Testis (tissue), 3 donors: ENCODE measurements around the gene WEE2. TPM values are rescaled to one million over a fixed set of nuclear protein-coding genes. Genes with fewer than 3 reads are reported as not detected.
A peak's percentile ranks its signal among the peaks of the same experiment; 100 is the strongest.

Source experiments
- DNase-seq: peaks from one replicate; pipeline ENCODE4 v3.0.0-alpha.2; 2019
- H3K27ac ChIP-seq, 2 donors: fragments of 200-600 bp; sonication (generic); one replicate each; pipeline ENCODE4 v1.5.1; 2019
- H3K27me3 ChIP-seq: fragments of 200-600 bp; sonication (generic); one replicate; pipeline ENCODE4 v1.5.1; 2019
- H3K36me3 ChIP-seq: fragments of 200-600 bp; sonication (generic); one replicate; pipeline ENCODE4 v1.5.1; 2017; ENCODE audit warnings: low read depth; ENCODE audit errors: missing control alignments
- H3K4me1 ChIP-seq: fragments of 200-600 bp; sonication (generic); one replicate; pipeline ENCODE4 v1.5.1; 2019
- H3K4me3 ChIP-seq, 2 donors: fragments of 200-600 bp; sonication (generic); one replicate each; pipeline ENCODE4 v1.5.1; 2017 to 2019
- H3K9me3 ChIP-seq: fragments of 200-600 bp; sonication (generic); one replicate; pipeline ENCODE4 v1.5.1; 2017
- POLR2A ChIP-seq: fragments of 450-650 bp; IDR thresholded peaks from one replicate; pipeline ENCODE4 v1.6.1; 2017; ENCODE audit warnings: antibody characterized with exemption, mild to moderate bottlenecking, moderate library complexity
- WGBS, 2 donors: methylation state at CpG; one replicate each; pipeline ENCODE4 v1.1.5; 2018; 5-methylcytosine and 5-hydroxymethylcytosine counted together
- intact Hi-C: fragments of 100-400 bp; cut with DNase I; formaldehyde crosslinking; loops from one replicate; pipeline ENCODE4 v1.15.1; 2023; ENCODE audit warnings: low total_unique reads
- polyA plus RNA-seq: library from polyadenylated mRNA; stranded (reverse); fragments of 350-450 nt; fragmentation: Illumina TruSeq; extraction: RNeasy Lipid Tissue Mini Kit (QIAGEN cat#74804); gene quantifications from one replicate; pipeline ENCODE4 v1.2.3, GENCODE V29; 2014; ENCODE audit warnings: low read depth, low replicate concordance; ENCODE audit not compliant: insufficient read depth
- total RNA-seq, 2 donors: library from RNA; depleted of rRNA; stranded (reverse); fragments of >200 nt; gene quantifications; one replicate each; pipeline ENCODE4 v1.2.3, GENCODE V29; 2016
- TF ChIP-seq, protein P1 (sequence below), 3 experiments: fragments of 450-650 bp in 2 of 3; fragments of 200-600 bp in 1 of 3; sonication (generic) in 1 of 3; IDR thresholded peaks; one replicate each; pipeline ENCODE4 v1.5.1; 2016 to 2019; ENCODE audit warnings: antibody characterized with exemption in 3 of 3, mild to moderate bottlenecking in 2 of 3, moderate library complexity in 1 of 3

Gene WEE2
- total and polyA plus RNA-seq, 3 donors from 2014 or later, result 0.20 to 1.4 TPM; not detected in 1

DNA sequence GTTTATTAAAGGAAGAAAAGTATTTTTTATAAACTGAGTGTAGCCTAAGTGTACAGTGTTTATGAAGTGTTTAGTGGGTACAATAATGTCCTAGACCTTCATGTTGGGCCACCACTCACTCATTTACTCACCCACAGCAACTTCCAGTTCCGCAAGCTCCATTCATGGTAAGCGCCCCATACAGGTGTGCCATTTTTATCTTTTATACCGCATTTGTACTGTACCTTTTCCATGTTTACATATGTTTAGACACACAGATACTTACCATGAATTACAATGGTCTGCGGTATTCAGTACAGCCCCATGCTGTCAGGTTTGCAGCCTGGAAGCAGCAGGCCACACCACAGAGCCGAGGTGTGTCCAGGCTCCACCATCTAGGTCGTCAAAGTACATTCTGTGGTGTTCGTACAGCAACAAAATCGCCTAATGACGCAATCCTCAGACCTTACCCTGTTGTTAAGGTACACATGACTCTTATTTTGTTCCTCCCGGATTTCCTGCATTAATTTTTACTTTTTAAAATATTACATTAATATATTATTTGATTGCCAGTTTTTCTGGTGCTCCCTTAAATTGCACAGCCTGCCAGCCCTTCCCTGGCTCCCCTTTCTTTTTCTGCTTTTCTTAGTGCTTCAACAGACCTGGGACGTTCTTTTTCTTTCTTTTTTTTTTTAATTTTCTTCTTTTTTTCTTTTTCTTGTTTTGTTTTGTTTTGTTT is 29.1 kb downstream of the WEE2 start:
- peak; percentile 23 for DNase-seq
- H3K27ac ChIP-seq, result peak overlapping the region; percentile 66 to 88
- intact Hi-C loops, result no loop called here
- TF ChIP-seq, protein P1, sequence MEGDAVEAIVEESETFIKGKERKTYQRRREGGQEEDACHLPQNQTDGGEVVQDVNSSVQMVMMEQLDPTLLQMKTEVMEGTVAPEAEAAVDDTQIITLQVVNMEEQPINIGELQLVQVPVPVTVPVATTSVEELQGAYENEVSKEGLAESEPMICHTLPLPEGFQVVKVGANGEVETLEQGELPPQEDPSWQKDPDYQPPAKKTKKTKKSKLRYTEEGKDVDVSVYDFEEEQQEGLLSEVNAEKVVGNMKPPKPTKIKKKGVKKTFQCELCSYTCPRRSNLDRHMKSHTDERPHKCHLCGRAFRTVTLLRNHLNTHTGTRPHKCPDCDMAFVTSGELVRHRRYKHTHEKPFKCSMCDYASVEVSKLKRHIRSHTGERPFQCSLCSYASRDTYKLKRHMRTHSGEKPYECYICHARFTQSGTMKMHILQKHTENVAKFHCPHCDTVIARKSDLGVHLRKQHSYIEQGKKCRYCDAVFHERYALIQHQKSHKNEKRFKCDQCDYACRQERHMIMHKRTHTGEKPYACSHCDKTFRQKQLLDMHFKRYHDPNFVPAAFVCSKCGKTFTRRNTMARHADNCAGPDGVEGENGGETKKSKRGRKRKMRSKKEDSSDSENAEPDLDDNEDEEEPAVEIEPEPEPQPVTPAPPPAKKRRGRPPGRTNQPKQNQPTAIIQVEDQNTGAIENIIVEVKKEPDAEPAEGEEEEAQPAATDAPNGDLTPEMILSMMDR (IDR thresholded peaks at IDR 0.05), result no peak
- no peak for TF ChIP-seq POLR2A
- no peaks in the 10 kb centered on the region for H3K36me3 ChIP-seq
- H3K4me3 ChIP-seq, result peak overlapping the region; percentile 64 to 78
- H3K27me3 ChIP-seq, result no peaks in the 10 kb centered on the region
- peaks cover 15% of the 10 kb centered on the region for H3K4me1 ChIP-seq
- H3K9me3 ChIP-seq, result no peaks in the 10 kb centered on the region
- WGBS, 2 donors, result 44 to 54% methylated on average over 11 of the region's 11 CpGs

GRCh38 chr7:141737836-141738591 is 29.9 kb downstream of the WEE2 start, which contains the start of gene SSBP1:
Gene SSBP1 (plus strand): TSS chr7:141738358. CDS start chr7:141739167, 809 bp downstream.
- H3K9me3 ChIP-seq, result no peaks in the 10 kb centered on the region
- peak; percentile 95 for DNase-seq
- no peaks in the 10 kb centered on the region for H3K36me3 ChIP-seq
- H3K27me3 ChIP-seq, result no peaks in the 10 kb centered on the region
- 1 to 2% methylated on average over 46 of the region's 46 CpGs for WGBS, 2 donors
- peak within 1 kb of the TSS; percentile 66 to 88 for H3K27ac ChIP-seq
- no peak for TF ChIP-seq POLR2A
- TF ChIP-seq, protein P1 (IDR thresholded peaks at IDR 0.05), result peak; percentile 48 to 72 (median 71)
- peak within 1 kb of the TSS; percentile 64 to 78 for H3K4me3 ChIP-seq
- intact Hi-C loops, result no loop called here
- H3K4me1 ChIP-seq, result peaks cover 15% of the 10 kb centered on the region

GRCh38 chr7:141738592-141739013 is 30.4 kb downstream of the WEE2 start:
- H3K4me3 ChIP-seq, result peak overlapping the region; percentile 64 to 78
- intact Hi-C loops, result no loop called here
- TF ChIP-seq, protein P1 (IDR thresholded peaks at IDR 0.05), result no peak
- no peak for TF ChIP-seq POLR2A
- peak overlapping the region; percentile 66 to 88 for H3K27ac ChIP-seq
- H3K27me3 ChIP-seq, result no peaks in the 10 kb centered on the region
- 1 to 3% methylated on average over 6 of the region's 6 CpGs for WGBS, 2 donors
- peaks cover 15% of the 10 kb centered on the region for H3K4me1 ChIP-seq
- no peaks in the 10 kb centered on the region for H3K9me3 ChIP-seq
- no peaks in the 10 kb centered on the region for H3K36me3 ChIP-seq
- DNase-seq, result no peak

- Histone ChIP-seq H3K27ac (no peak overlapping the region), H3K4me3 (peak overlapping the region in 1 of 2 donors; percentile 78), H3K4me1 (peaks cover 15% of the 10 kb centered on the region), H3K9me3 (no peaks in the 10 kb centered on the region), H3K36me3 (no peaks in the 10 kb centered on the region), H3K27me3 (no peaks in the 10 kb centered on the region)
- no peak for TF ChIP-seq POLR2A
- TF ChIP-seq, protein P1 (IDR thresholded peaks at IDR 0.05), result no peak
- WGBS, 2 donors, result 55 to 58% methylated on average over 3 of the region's 3 CpGs
- no peak for DNase-seq
- intact Hi-C loops, result no loop called here
Observed at GRCh38 chr7:141739250-141739649, 31.1 kb downstream of the WEE2 start.
